HepG2 (cell line): ENCODE measurements around the gene SAPCD2. TPM values are rescaled to one million over a fixed set of nuclear protein-coding genes. Genes with fewer than 3 reads are reported as not detected.
A peak's percentile ranks its signal among the peaks of the same experiment; 100 is the strongest.

ENCODE experiments used
- DRAP1 ChIP-seq: IDR thresholded peaks from 2 replicates; pipeline ENCODE4 v1.6.1; 2016; ENCODE audit warnings: missing genetic modification reagents, missing compliant biosample characterization
- GPN1 ChIP-seq: sonication (generic); formaldehyde crosslinking; IDR thresholded peaks from 2 replicates; pipeline ENCODE4 v1.5.1; 2020; ENCODE audit warnings: missing genetic modification reagents, borderline replicate concordance
- HNF4A ChIP-seq: sonication (generic); formaldehyde crosslinking; IDR thresholded peaks from 2 replicates; pipeline ENCODE4 v1.4.0; 2020; ENCODE audit warnings: missing genetic modification reagents
- KLF12 ChIP-seq: sonication (generic); formaldehyde crosslinking; IDR thresholded peaks from 2 replicates; pipeline ENCODE4 v1.4.0; 2020; ENCODE audit warnings: missing genetic modification reagents, borderline replicate concordance
- MLLT10 ChIP-seq: sonication (generic); formaldehyde crosslinking; IDR thresholded peaks from 2 replicates; pipeline ENCODE4 v1.4.0; 2020; ENCODE audit warnings: missing genetic modification reagents
- PRDM15 ChIP-seq: sonication (generic); formaldehyde crosslinking; IDR thresholded peaks from 2 replicates; pipeline ENCODE4 v1.4.0; 2020; ENCODE audit warnings: missing genetic modification reagents
- SUZ12 ChIP-seq: fragments of 150-350 bp; IDR thresholded peaks from 2 replicates; pipeline ENCODE4 v1.6.1; 2014; ENCODE audit warnings: low read depth, low read length
- TARDBP ChIP-seq: sonication (generic); formaldehyde crosslinking; IDR thresholded peaks from 2 replicates; pipeline ENCODE4 v1.8.0; 2022; ENCODE audit warnings: mild to moderate bottlenecking, missing genetic modification reagents
- XBP1 ChIP-seq: sonication (generic); formaldehyde crosslinking; IDR thresholded peaks from 2 replicates; pipeline ENCODE4 v1.5.0; 2020; ENCODE audit warnings: missing genetic modification reagents
- ZBTB49 ChIP-seq: sonication (generic); formaldehyde crosslinking; IDR thresholded peaks from 2 replicates; pipeline ENCODE4 v1.4.0; 2020; ENCODE audit warnings: missing genetic modification reagents, borderline replicate concordance
- ZFP36L2 ChIP-seq: sonication (generic); formaldehyde crosslinking; IDR thresholded peaks from 2 replicates; pipeline ENCODE4 v1.4.0; 2020; ENCODE audit warnings: missing genetic modification reagents
- ZNF770 ChIP-seq: sonication (generic); formaldehyde crosslinking; IDR thresholded peaks from 2 replicates; pipeline ENCODE4 v1.5.0; 2020; ENCODE audit warnings: mild to moderate bottlenecking, missing genetic modification reagents
- ZSCAN25 ChIP-seq: sonication (generic); formaldehyde crosslinking; IDR thresholded peaks from 2 replicates; pipeline ENCODE4 v1.8.0; 2022; ENCODE audit warnings: mild to moderate bottlenecking, missing genetic modification reagents
- polyA plus RNA-seq, 8 experiments: library from polyadenylated mRNA; depleted of rRNA in 3 of 8; stranded (reverse) in 7 of 8; unstranded in 1 of 8; fragments of >200 nt; fragmentation: Illumina TruSeq in 4 of 8; extraction: Trizol in 4 of 8; gene quantifications; 2 replicates each; pipeline versions ENCODE4 v1.2.1 to v1.2.3, GENCODE V29; 2011 to 2016; ENCODE audit warnings: low read depth in 4 of 8, missing spikeins in 1 of 8, mixed read lengths in 1 of 8; ENCODE audit not compliant: insufficient read depth in 1 of 8
- total RNA-seq, 5 experiments: library from RNA; depleted of rRNA; stranded (reverse); fragments of >200 nt; fragmentation: Illumina TruSeq; extraction: Trizol; gene quantifications; 2 replicates each; pipeline ENCODE4 v1.2.3, GENCODE V29; 2016; ENCODE audit warnings: low read depth in 1 of 5

SAPCD2 gene
- total and polyA plus RNA-seq, 2 of the 13 experiments (the other 11 are each of a cell fraction or from before 2014, with no cell fraction given): 21.9 to 42.8 TPM

GRCh38 chr9:137064027-137064879 is 6.1 kb downstream of the SAPCD2 start (continued):
- no peak for TF ChIP-seq SUZ12
- TF ChIP-seq XBP1: no peak
- TF ChIP-seq PRDM15: no peak
- no peak for TF ChIP-seq TARDBP (CRISPR knock-in tag)
- no peak for TF ChIP-seq GPN1 (CRISPR knock-in tag)
- no peak for TF ChIP-seq KLF12 (CRISPR knock-in tag)
- peak; percentile 31; the same call in 1 of the 2 replicates for TF ChIP-seq HNF4A
- peak; percentile 25; the same call in 1 of the 2 replicates for TF ChIP-seq ZSCAN25 (CRISPR knock-in tag)
- TF ChIP-seq ZFP36L2 (CRISPR knock-in tag): no peak
- TF ChIP-seq ZNF770: no peak
- no peak for TF ChIP-seq ZBTB49
- TF ChIP-seq DRAP1 (CRISPR knock-in tag): peak; percentile 24; the same call in 1 of the 2 replicates
- TF ChIP-seq MLLT10: no peak
